ENCODE data around the gene METTL8. TPM values are rescaled to one million over a fixed set of nuclear protein-coding genes. Genes with fewer than 3 reads are reported as not detected.

Gene METTL8
- total and polyA plus RNA-seq, 12 donors, result 1.7 to 13.6 (median 11.3) TPM

DNA sequence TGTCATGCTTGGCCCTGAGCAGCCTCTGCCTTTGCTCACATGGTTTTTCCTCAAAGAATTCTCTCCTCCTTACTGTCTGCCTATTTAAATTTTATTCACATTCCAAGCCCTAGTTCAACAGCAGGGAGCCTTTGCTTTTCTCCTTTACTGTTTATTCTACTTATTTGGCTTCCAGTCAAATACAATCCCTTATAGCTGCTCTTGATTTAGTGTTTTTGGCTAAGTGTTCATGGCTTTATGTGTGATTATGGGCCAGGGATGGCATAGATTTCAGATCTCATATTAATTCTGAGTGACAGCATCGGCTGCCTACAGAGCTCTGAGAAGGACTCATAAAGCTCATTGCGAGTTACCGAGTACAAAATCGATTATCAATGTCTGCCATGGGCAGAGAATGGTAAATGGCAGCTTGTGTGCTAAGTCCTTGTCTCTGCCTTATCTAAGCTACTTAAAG lies 106.7 kb downstream of the METTL8 start:
- intact Hi-C loops (cut with DNase I), result no loop called here
- Histone ChIP-seq H3K4me1 (peaks cover 0 to 10% (median 0%) of the 10 kb centered on the region in 9 donors), H3K4me3 (no peak overlapping the region), H3K27ac (peak overlapping the region in 1 of 10 donors; percentile 54), H3K36me3 (peaks cover 0 to 11% (median 0%) of the 10 kb centered on the region in 9 donors), H3K9me3 (no peaks in the 10 kb centered on the region), H3K27me3 (no peaks in the 10 kb centered on the region)
- ATAC-seq (no peak), DNase-seq (no peak)
- WGBS, 2 donors, result 86 to 88% methylated on average over 4 of the region's 4 CpGs
- TF ChIP-seq, protein P1, sequence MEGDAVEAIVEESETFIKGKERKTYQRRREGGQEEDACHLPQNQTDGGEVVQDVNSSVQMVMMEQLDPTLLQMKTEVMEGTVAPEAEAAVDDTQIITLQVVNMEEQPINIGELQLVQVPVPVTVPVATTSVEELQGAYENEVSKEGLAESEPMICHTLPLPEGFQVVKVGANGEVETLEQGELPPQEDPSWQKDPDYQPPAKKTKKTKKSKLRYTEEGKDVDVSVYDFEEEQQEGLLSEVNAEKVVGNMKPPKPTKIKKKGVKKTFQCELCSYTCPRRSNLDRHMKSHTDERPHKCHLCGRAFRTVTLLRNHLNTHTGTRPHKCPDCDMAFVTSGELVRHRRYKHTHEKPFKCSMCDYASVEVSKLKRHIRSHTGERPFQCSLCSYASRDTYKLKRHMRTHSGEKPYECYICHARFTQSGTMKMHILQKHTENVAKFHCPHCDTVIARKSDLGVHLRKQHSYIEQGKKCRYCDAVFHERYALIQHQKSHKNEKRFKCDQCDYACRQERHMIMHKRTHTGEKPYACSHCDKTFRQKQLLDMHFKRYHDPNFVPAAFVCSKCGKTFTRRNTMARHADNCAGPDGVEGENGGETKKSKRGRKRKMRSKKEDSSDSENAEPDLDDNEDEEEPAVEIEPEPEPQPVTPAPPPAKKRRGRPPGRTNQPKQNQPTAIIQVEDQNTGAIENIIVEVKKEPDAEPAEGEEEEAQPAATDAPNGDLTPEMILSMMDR (IDR thresholded peaks at IDR 0.05), result no peak

DNA sequence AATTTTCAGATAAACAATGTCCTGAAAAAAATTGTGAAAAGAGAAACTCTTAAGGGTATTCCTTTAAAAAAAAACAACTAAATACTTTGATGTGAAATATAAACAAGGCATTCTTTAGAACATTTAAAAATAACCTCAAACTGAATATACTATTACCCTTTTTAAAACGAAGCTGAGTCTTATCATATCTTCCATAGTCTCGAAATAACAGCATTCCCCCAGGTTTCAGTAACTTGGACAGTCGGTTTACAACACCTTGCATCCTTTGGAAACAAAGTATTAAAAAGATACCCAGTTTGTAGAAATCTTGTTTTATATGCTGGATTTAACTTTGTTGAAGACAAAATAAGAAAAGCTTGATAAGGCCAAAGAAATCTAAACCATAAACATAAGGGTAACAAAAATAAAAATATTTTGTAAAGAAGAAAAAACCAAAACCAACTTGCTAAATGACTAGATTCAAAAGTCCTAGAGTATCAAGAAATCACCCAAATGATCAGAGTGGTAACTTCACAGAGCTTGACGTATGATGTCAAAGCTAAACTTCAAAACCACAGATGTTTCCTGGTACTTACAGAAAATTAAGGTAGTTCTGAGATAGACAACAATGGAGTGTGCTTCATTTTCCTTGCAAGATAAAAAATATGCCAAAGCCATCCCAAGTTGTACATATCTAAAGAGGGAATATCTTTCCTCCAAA lies 107.8 kb downstream of the METTL8 start:
- no peaks in the 10 kb centered on the region for H3K9me3 ChIP-seq
- TF ChIP-seq, protein P1 (IDR thresholded peaks at IDR 0.05), result no peak
- no peak overlapping the region for H3K4me3 ChIP-seq
- DNase-seq (no peak), ATAC-seq (no peak)
- 83 to 86% methylated on average over 4 of the region's 4 CpGs for WGBS, 2 donors
- peaks cover 0 to 11% (median 0%) of the 10 kb centered on the region in 9 donors for H3K36me3 ChIP-seq
- peaks cover 0 to 10% (median 0%) of the 10 kb centered on the region in 9 donors for H3K4me1 ChIP-seq
- intact Hi-C loops (cut with DNase I), result no loop called here
- H3K27me3 ChIP-seq, result no peaks in the 10 kb centered on the region
- H3K27ac ChIP-seq, result no peak overlapping the region

DNA sequence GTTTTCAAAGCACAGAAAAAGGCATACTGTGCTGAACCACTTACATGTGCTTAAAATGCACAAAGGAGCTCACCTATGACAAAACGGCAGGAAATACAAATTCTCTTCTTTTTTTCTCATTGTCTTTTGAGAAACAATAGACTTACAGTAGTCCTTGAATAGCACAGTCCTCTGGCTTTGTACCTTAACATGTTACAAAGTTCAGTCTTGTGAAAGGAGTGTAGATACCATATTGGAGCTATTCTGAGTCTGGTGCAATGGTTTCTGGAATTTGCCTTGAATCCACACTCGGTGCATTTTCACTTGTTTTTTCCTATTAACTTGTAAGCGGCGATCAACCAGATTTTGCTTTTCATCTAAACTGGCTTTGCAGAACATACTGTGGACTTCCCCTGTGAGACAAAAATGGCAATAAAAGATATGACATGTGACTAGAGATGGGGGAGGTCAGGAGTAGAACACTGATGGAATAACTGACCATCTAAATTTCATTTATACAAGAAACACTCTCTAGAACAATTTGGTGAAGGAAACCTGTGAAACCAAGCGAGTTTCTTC lies 109.7 kb downstream of the METTL8 start:
- H3K9me3 ChIP-seq, result no peaks in the 10 kb centered on the region
- no peak for ATAC-seq
- DNase-seq, result no peak
- H3K4me1 ChIP-seq, result peaks cover 0 to 22% (median 0%) of the 10 kb centered on the region in 9 donors
- 84 to 91% methylated on average over 5 of the region's 5 CpGs for WGBS, 2 donors
- no peaks in the 10 kb centered on the region for H3K27me3 ChIP-seq
- H3K27ac ChIP-seq, result no peak overlapping the region
- H3K36me3 ChIP-seq, result peaks cover 0 to 11% (median 0%) of the 10 kb centered on the region in 9 donors
- TF ChIP-seq, protein P1 (IDR thresholded peaks at IDR 0.05), result no peak
- H3K4me3 ChIP-seq, result no peak overlapping the region
- intact Hi-C loops (cut with DNase I), result no loop called here

DNA sequence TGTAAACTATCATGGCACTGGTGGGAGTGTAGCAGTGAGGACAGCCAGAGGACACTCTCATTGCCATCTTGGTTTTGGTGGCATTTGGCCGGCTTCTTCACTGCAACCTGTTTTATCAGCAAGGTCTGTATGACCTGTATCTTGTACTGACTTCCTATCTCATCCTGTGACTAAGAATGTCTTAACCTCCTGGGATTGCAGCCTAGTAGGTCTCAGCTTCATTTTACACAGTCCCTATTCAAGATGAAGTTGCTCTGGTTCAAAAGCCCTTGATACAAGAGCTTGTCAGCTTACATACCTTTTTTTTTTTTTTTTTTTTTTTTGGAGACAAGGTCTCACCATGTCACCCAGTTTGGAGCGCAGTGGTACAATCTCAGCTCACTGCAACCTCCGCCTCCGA lies 110.9 kb downstream of the METTL8 start:
- no peak overlapping the region for H3K4me3 ChIP-seq
- TF ChIP-seq, protein P1 (IDR thresholded peaks at IDR 0.05), result no peak
- no peak overlapping the region for H3K27ac ChIP-seq
- H3K9me3 ChIP-seq, result no peaks in the 10 kb centered on the region
- H3K36me3 ChIP-seq, result peaks cover 0 to 11% (median 0%) of the 10 kb centered on the region in 9 donors
- DNase-seq (no peak), ATAC-seq (no peak)
- intact Hi-C loops (cut with DNase I), result no loop called here
- WGBS, 2 donors, result 97 to 98% methylated on average over 4 of the region's 4 CpGs
- no peaks in the 10 kb centered on the region for H3K27me3 ChIP-seq
- peaks cover 0 to 33% (median 6%) of the 10 kb centered on the region in 9 donors for H3K4me1 ChIP-seq

All from heart right ventricle (tissue), 16 donors.